GM21717 (cell line): ENCODE data around the gene SETD6.
"Not testable (repeated sequence)": the region's sequence is repeated elsewhere in the genome, so short reads cannot be mapped to it uniquely, and the experiment has no call there.

ENCODE experiments used
- ATAC-seq: cut with Tn5 transposase; IDR thresholded peaks from one replicate; pipeline ENCODE4 v1.9.1; 2021; ENCODE audit warnings: mild to moderate bottlenecking, moderate library complexity; ENCODE audit not compliant: unreplicated experiment

SETD6 gene

GRCh38 chr16:58515125-58515870 is at the start of gene SETD6:
TSS of gene SETD6 (plus strand) at chr16:58515517. CDS start at chr16:58515538, 21 bp downstream.
- ATAC-seq: peak; percentile 61

GRCh38 chr16:58465817-58466216 is 49.5 kb upstream of the SETD6 start:
- no peak for ATAC-seq

GRCh38 chr16:58466396-58466795 is 48.9 kb upstream of the SETD6 start:
- ATAC-seq: no peak

- no peak for ATAC-seq
Measured at GRCh38 chr16:58467905-58468304, 47.4 kb upstream of the SETD6 start.

- no peak for ATAC-seq
Measured at GRCh38 chr16:58471209-58471975, 43.9 kb upstream of the SETD6 start.

- ATAC-seq: no peak
Measured at GRCh38 chr16:58472266-58472665, 43.1 kb upstream of the SETD6 start.

GRCh38 chr16:58472827-58473226 is 42.5 kb upstream of the SETD6 start:
- ATAC-seq: no peak

GRCh38 chr16:58474296-58474695 is 41.0 kb upstream of the SETD6 start:
- ATAC-seq: no peak

GRCh38 chr16:58475091-58475619 is 40.2 kb upstream of the SETD6 start:
- ATAC-seq: no peak

- ATAC-seq: no peak
Measured at GRCh38 chr16:58476791-58477190, 38.5 kb upstream of the SETD6 start.

- no peak for ATAC-seq
Measured at GRCh38 chr16:58478427-58478826, 36.9 kb upstream of the SETD6 start.

GRCh38 chr16:58481226-58481869 is 34.0 kb upstream of the SETD6 start:
- ATAC-seq: no peak

- no peak for ATAC-seq
Measured at GRCh38 chr16:58481931-58482330, 33.4 kb upstream of the SETD6 start.

GRCh38 chr16:58485184-58485887 is 30.0 kb upstream of the SETD6 start:
- no peak for ATAC-seq

- ATAC-seq: peak; percentile 79
Measured at GRCh38 chr16:58487566-58488351, 27.6 kb upstream of the SETD6 start.

GRCh38 chr16:58488531-58488930 is 26.8 kb upstream of the SETD6 start:
- ATAC-seq: no peak

GRCh38 chr16:58490065-58490464 is 25.3 kb upstream of the SETD6 start:
- ATAC-seq: no peak

GRCh38 chr16:58490539-58490938 is 24.8 kb upstream of the SETD6 start:
- ATAC-seq: not testable (repeated sequence)

- no peak for ATAC-seq
Measured at GRCh38 chr16:58492066-58492465, 23.3 kb upstream of the SETD6 start.

- ATAC-seq: no peak
Measured at GRCh38 chr16:58492735-58493134, 22.6 kb upstream of the SETD6 start.
